ENCODE measurements around the gene CTPS1. TPM values are rescaled to one million over a fixed set of nuclear protein-coding genes. Genes with fewer than 3 reads are reported as not detected.

CTPS1 gene
- total RNA-seq, 1 donor, result 19.2 TPM

DNA sequence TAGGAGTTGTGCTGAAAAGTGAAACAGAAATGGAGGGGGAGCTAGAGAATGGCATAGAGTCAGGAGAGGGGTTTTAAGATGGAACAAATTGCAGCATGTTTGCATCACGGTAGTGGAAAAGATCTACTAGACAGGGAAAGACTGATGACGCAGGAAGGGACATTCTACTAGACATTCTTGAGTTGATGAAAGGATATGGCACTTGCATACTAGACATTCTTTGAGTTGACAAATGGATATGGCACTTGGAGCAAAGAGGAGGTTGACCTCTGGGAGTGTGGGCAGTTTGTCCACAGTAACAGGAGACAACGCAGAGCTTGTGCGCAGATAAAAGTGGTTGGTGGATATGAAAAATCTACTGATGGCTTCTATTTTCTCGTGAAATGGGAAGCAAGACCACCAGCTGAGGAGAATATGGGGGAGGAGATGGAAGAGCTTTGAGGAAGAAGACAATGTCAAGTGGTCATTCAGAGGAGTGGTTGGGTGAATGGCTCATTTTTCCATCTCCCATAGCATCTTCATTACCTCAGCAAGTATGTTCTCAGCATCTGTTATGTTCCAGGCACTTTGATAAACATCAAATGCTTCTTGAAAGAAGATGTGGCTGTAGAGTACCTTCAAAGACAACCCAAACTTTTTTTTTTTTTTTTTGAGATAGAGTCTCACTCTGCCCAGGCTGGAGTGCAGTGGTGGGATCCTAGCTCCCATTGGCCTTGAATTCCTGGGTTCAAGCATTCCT is 2.4 kb upstream of the CTPS1 start:
- H3K36me3 ChIP-seq (ENCODE audit: insufficient read depth, low read length), result no peaks in the 10 kb centered on the region
- H2AFZ ChIP-seq (ENCODE audit: low read length), result no peak overlapping the region
- peaks cover 10% of the 10 kb centered on the region for H4K20me1 ChIP-seq (ENCODE audit: insufficient read depth, low read length)
- no peak overlapping the region for H3K4me3 ChIP-seq (ENCODE audit: insufficient read depth, low read length)
- H3K4me2 ChIP-seq (ENCODE audit: insufficient read depth, low read length), result no peak overlapping the region
- H3K79me2 ChIP-seq (ENCODE audit: insufficient read depth, low read length), result peaks cover 27% of the 10 kb centered on the region
- peaks cover 23% of the 10 kb centered on the region for H3K4me1 ChIP-seq (ENCODE audit: insufficient read depth, low read length)
- DNase-seq (ENCODE audit: insufficient read length, low spot score, missing footprints), result peak; percentile 90
- H3K27me3 ChIP-seq (ENCODE audit: insufficient read depth, low read length), result no peaks in the 10 kb centered on the region
- TF ChIP-seq, protein P1, sequence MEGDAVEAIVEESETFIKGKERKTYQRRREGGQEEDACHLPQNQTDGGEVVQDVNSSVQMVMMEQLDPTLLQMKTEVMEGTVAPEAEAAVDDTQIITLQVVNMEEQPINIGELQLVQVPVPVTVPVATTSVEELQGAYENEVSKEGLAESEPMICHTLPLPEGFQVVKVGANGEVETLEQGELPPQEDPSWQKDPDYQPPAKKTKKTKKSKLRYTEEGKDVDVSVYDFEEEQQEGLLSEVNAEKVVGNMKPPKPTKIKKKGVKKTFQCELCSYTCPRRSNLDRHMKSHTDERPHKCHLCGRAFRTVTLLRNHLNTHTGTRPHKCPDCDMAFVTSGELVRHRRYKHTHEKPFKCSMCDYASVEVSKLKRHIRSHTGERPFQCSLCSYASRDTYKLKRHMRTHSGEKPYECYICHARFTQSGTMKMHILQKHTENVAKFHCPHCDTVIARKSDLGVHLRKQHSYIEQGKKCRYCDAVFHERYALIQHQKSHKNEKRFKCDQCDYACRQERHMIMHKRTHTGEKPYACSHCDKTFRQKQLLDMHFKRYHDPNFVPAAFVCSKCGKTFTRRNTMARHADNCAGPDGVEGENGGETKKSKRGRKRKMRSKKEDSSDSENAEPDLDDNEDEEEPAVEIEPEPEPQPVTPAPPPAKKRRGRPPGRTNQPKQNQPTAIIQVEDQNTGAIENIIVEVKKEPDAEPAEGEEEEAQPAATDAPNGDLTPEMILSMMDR (IDR thresholded peaks at IDR 0.05; ENCODE audit: extremely low read depth, low read depth, low read length), result no peak
- no peaks in the 10 kb centered on the region for H3K9me3 ChIP-seq (ENCODE audit: low read depth, low read length)
- peak overlapping the region; percentile 69 for H3K27ac ChIP-seq (ENCODE audit: low read depth, low read length)

DNA sequence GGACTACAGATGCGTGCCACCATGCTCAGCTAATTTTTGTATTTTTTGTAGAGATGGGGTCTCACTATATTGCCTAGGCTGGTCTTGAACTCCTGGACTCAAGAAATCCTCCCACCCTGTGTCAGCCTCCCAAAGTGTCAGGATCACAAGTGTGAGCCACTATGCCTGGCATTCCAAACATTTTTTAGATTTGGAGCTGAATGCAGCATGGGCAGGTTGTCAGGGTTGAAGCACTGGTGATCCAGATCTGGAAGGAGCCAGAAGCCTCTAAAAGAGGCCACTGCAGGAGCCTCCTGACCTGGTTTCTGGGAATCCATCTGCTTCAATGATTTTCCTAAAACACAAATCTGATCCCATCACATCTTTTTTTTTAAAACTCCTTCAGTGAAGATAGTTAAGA is 1.8 kb upstream of the CTPS1 start:
- Histone ChIP-seq H3K4me3 (ENCODE audit: insufficient read depth, low read length) (no peak overlapping the region), H3K4me2 (ENCODE audit: insufficient read depth, low read length) (no peak overlapping the region), H2AFZ (ENCODE audit: low read length) (no peak overlapping the region), H3K9me3 (ENCODE audit: low read depth, low read length) (no peaks in the 10 kb centered on the region), H3K36me3 (ENCODE audit: insufficient read depth, low read length) (no peaks in the 10 kb centered on the region), H3K4me1 (ENCODE audit: insufficient read depth, low read length) (peaks cover 29% of the 10 kb centered on the region), H3K27me3 (ENCODE audit: insufficient read depth, low read length) (no peaks in the 10 kb centered on the region), H4K20me1 (ENCODE audit: insufficient read depth, low read length) (peaks cover 10% of the 10 kb centered on the region), H3K79me2 (ENCODE audit: insufficient read depth, low read length) (peaks cover 33% of the 10 kb centered on the region), H3K27ac (ENCODE audit: low read depth, low read length) (peak overlapping the region; percentile 69)
- TF ChIP-seq, protein P1 (IDR thresholded peaks at IDR 0.05; ENCODE audit: extremely low read depth, low read depth, low read length), result no peak
- DNase-seq (ENCODE audit: insufficient read length, low spot score, missing footprints), result no peak

DNA sequence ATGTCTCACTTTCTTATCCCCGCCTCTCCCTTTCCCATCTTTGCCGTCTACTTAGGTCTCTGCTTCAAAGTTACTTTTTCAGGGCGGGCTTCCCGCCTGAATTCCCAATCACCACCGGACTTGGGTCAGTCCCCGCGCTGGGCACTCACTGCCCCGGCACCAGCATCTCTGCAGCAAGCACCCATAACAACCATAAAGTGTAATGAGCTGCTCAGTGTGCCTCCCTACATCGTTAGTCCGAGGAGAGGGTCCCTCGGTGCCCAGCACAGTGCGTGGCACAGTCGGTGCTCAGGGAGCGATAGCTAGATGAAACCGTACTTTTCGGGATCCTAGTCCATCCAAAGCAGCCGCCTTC is 633 bp upstream of the CTPS1 start:
- Histone ChIP-seq H4K20me1 (ENCODE audit: insufficient read depth, low read length) (peaks cover 13% of the 10 kb centered on the region), H3K9me3 (ENCODE audit: low read depth, low read length) (no peaks in the 10 kb centered on the region), H3K27ac (ENCODE audit: low read depth, low read length) (peak overlapping the region; percentile 89), H3K79me2 (ENCODE audit: insufficient read depth, low read length) (peaks cover 44% of the 10 kb centered on the region), H3K4me2 (ENCODE audit: insufficient read depth, low read length) (peak overlapping the region; percentile 90), H3K4me1 (ENCODE audit: insufficient read depth, low read length) (peaks cover 40% of the 10 kb centered on the region), H3K27me3 (ENCODE audit: insufficient read depth, low read length) (no peaks in the 10 kb centered on the region), H3K4me3 (ENCODE audit: insufficient read depth, low read length) (peak overlapping the region; percentile 80), H2AFZ (ENCODE audit: low read length) (peak overlapping the region; percentile 98), H3K36me3 (ENCODE audit: insufficient read depth, low read length) (peaks cover 6% of the 10 kb centered on the region)
- TF ChIP-seq, protein P1 (IDR thresholded peaks at IDR 0.05; ENCODE audit: extremely low read depth, low read depth, low read length), result no peak
- DNase-seq (ENCODE audit: insufficient read length, low spot score, missing footprints), result no peak

DNA sequence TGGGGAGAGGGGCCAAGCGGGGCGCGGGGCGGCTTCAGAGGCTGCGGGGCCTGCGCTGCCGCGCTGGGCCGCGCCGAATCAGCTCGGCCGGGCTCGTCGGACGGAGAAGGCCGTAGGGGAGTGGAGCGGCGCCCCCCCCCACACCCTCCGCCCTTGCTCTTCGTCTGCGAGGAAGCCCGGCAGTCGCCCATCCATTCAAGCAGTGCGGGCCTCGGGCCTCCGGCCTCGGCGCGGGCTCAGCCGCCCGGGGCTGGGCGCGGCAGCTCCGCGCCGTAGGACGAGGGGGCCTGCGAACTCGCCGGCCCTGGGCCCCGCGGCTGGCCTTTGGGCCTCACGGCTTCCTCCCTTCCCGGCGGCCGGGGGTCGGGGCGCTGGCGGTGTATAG is 564 bp downstream of the CTPS1 start:
- TF ChIP-seq, protein P1 (IDR thresholded peaks at IDR 0.05; ENCODE audit: extremely low read depth, low read depth, low read length), result no peak
- Histone ChIP-seq H3K36me3 (ENCODE audit: insufficient read depth, low read length) (peaks cover 13% of the 10 kb centered on the region), H3K4me2 (ENCODE audit: insufficient read depth, low read length) (peak overlapping the region; percentile 90), H2AFZ (ENCODE audit: low read length) (no peak overlapping the region), H3K27ac (ENCODE audit: low read depth, low read length) (peak overlapping the region; percentile 89), H3K4me3 (ENCODE audit: insufficient read depth, low read length) (peak overlapping the region; percentile 80), H3K27me3 (ENCODE audit: insufficient read depth, low read length) (no peaks in the 10 kb centered on the region), H3K79me2 (ENCODE audit: insufficient read depth, low read length) (peaks cover 56% of the 10 kb centered on the region), H4K20me1 (ENCODE audit: insufficient read depth, low read length) (peaks cover 13% of the 10 kb centered on the region), H3K9me3 (ENCODE audit: low read depth, low read length) (no peaks in the 10 kb centered on the region), H3K4me1 (ENCODE audit: insufficient read depth, low read length) (peaks cover 48% of the 10 kb centered on the region)
- DNase-seq (ENCODE audit: insufficient read length, low spot score, missing footprints), result no peak

Data from osteoblast (primary cell).